CD14-positive monocyte (primary cell): ENCODE results near the gene IL16. TPM values are rescaled to one million over a fixed set of nuclear protein-coding genes. Genes with fewer than 3 reads are reported as not detected.

ENCODE experiments used
- DNase-seq, 3 donors: peaks; one replicate each; pipeline ENCODE4 v3.0.0-alpha.2; 2011 to 2022
- H2AFZ ChIP-seq: 2 replicates; pipeline ENCODE4 v1.6.0; 2012; ENCODE audit warnings: mild to moderate bottlenecking, low read depth, low read length, inconsistent platforms; ENCODE audit not compliant: insufficient read depth, poor library complexity, severe bottlenecking
- H3K27ac ChIP-seq, 2 donors: 1 replicate in 1 of 2; 2 replicates in 1 of 2; pipeline ENCODE4 v1.5.1; 2012 to 2013; ENCODE audit warnings: low read length in 2 of 2, control low read depth in 1 of 2, inconsistent platforms in 1 of 2, low read depth in 1 of 2, mild to moderate bottlenecking in 1 of 2
- H3K27me3 ChIP-seq, 2 donors: one replicate each; pipeline versions ENCODE4 v1.6.0 to v1.6.1; 2011 to 2013; ENCODE audit warnings: low read length in 2 of 2; ENCODE audit not compliant: control insufficient read depth in 2 of 2, insufficient read depth in 2 of 2
- H3K36me3 ChIP-seq, 2 donors: replicated peaks in 1 of 2; 1 replicate in 1 of 2; 2 replicates in 1 of 2; pipeline versions ENCODE4 v1.5.1 to v1.6.1; 2012 to 2013; ENCODE audit warnings: low read length in 2 of 2, control low read depth in 1 of 2, inconsistent platforms in 1 of 2, mild to moderate bottlenecking in 1 of 2; ENCODE audit not compliant: insufficient read depth in 2 of 2, control insufficient read depth in 1 of 2
- H3K4me1 ChIP-seq, 2 donors: 1 replicate in 1 of 2; 2 replicates in 1 of 2; pipeline versions ENCODE4 v1.5.1 to v1.6.1; 2012 to 2013; ENCODE audit warnings: low read length in 2 of 2, control low read depth in 1 of 2, inconsistent platforms in 1 of 2, mild to moderate bottlenecking in 1 of 2, moderate library complexity in 1 of 2; ENCODE audit not compliant: insufficient read depth in 2 of 2, control insufficient read depth in 1 of 2
- H3K4me2 ChIP-seq: replicated peaks from 2 replicates; pipeline ENCODE3; 2012; ENCODE audit warnings: low read length, moderate library complexity, mild to moderate bottlenecking; ENCODE audit not compliant: poor library complexity, severe bottlenecking; ENCODE audit errors: extremely low read depth
- H3K4me3 ChIP-seq, 3 experiments: fragments of 200-600 bp in 1 of 3; sonication (generic) in 1 of 3; replicated peaks in 1 of 3; 1 replicate in 2 of 3; 2 replicates in 1 of 3; pipeline ENCODE4 v1.5.1; 2011 to 2013; ENCODE audit warnings: low read length in 3 of 3, mild to moderate bottlenecking in 3 of 3, control low read depth in 2 of 3, low read depth in 2 of 3, inconsistent platforms in 1 of 3, moderate library complexity in 1 of 3
- H3K79me2 ChIP-seq: 2 replicates; pipeline ENCODE4 v1.6.0; 2012; ENCODE audit warnings: mild to moderate bottlenecking, control low read depth, inconsistent platforms, low read length, moderate library complexity; ENCODE audit not compliant: insufficient read depth
- H3K9ac ChIP-seq: 2 replicates; pipeline ENCODE4 v1.6.0; 2017; ENCODE audit warnings: low read length, mild to moderate bottlenecking; ENCODE audit not compliant: insufficient read depth, poor library complexity, severe bottlenecking
- H3K9me3 ChIP-seq, 2 donors: replicated peaks in 1 of 2; 1 replicate in 1 of 2; 2 replicates in 1 of 2; pipeline versions ENCODE4 v1.5.1 to v1.6.1; 2012 to 2013; ENCODE audit warnings: low read length in 2 of 2, control low read depth in 1 of 2; ENCODE audit not compliant: control insufficient read depth in 1 of 2, insufficient read depth in 1 of 2
- H4K20me1 ChIP-seq: 2 replicates; pipeline ENCODE4 v1.6.0; 2012; ENCODE audit warnings: mild to moderate bottlenecking, low read length, control low read depth, moderate library complexity; ENCODE audit not compliant: insufficient read depth
- H3K27ac Mint-ChIP-seq, 7 donors: one replicate each; pipeline ENCODE4 v1.8.0; 2020; ENCODE audit warnings: mild to moderate bottlenecking in 7 of 7, mixed read lengths in 7 of 7, moderate library complexity in 6 of 7, inconsistent platforms in 2 of 7
- H3K27me3 Mint-ChIP-seq, 3 donors: one replicate each; pipeline ENCODE4 v1.8.0; 2021 to 2022; ENCODE audit warnings: low read depth in 3 of 3, mild to moderate bottlenecking in 3 of 3, mixed read lengths in 3 of 3, moderate library complexity in 3 of 3, inconsistent platforms in 1 of 3
- H3K36me3 Mint-ChIP-seq, 2 donors: one replicate each; pipeline ENCODE4 v1.8.0; 2020; ENCODE audit warnings: mixed read lengths in 2 of 2, inconsistent platforms in 1 of 2, mild to moderate bottlenecking in 1 of 2
- H3K4me1 Mint-ChIP-seq: one replicate; pipeline ENCODE4 v1.8.0; 2020; ENCODE audit warnings: mild to moderate bottlenecking, mixed read lengths
- H3K4me3 Mint-ChIP-seq, 2 donors: one replicate each; pipeline ENCODE4 v1.8.0; 2020; ENCODE audit warnings: mild to moderate bottlenecking in 2 of 2, mixed read lengths in 2 of 2, moderate library complexity in 1 of 2
- H3K9me3 Mint-ChIP-seq, 7 donors: one replicate each; pipeline ENCODE4 v1.8.0; 2020 to 2022; ENCODE audit warnings: mixed read lengths in 7 of 7, mild to moderate bottlenecking in 6 of 7, moderate library complexity in 6 of 7, inconsistent platforms in 2 of 7
- WGBS: methylation state at CpG from one replicate; pipeline ENCODE4 v1.1.5; 2013; ENCODE audit warnings: missing lambda C conversion rate; ENCODE audit not compliant: insufficient coverage; 5-methylcytosine and 5-hydroxymethylcytosine counted together
- intact Hi-C, 2 donors: fragments of 100-400 bp; cut with micrococcal nuclease; formaldehyde crosslinking; loops; one replicate each; pipeline versions ENCODE4 v1.15.0 to v1.15.1; 2023
- polyA plus RNA-seq, 3 donors: library from polyadenylated mRNA; depleted of rRNA in 1 of 3; unstranded in 2 of 3; stranded (reverse) in 1 of 3; fragments of 300-500 nt in 2 of 3; fragments of >200 nt in 1 of 3; fragmentation: Illumina TruSeq in 2 of 3; gene quantifications; 1 replicate in 2 of 3; 2 replicates in 1 of 3; pipeline ENCODE4 v1.2.3, GENCODE V29; 2012 to 2021
- TF ChIP-seq, protein P1 (sequence below): fragments of 200-600 bp; IDR thresholded peaks from one replicate; pipeline ENCODE4 v1.8.0; 2022; ENCODE audit warnings: antibody characterized with exemption, mild to moderate bottlenecking

IL16 gene
- polyA plus RNA-seq, 3 donors: 64.8 to 95.1 (median 71.5) TPM

DNA sequence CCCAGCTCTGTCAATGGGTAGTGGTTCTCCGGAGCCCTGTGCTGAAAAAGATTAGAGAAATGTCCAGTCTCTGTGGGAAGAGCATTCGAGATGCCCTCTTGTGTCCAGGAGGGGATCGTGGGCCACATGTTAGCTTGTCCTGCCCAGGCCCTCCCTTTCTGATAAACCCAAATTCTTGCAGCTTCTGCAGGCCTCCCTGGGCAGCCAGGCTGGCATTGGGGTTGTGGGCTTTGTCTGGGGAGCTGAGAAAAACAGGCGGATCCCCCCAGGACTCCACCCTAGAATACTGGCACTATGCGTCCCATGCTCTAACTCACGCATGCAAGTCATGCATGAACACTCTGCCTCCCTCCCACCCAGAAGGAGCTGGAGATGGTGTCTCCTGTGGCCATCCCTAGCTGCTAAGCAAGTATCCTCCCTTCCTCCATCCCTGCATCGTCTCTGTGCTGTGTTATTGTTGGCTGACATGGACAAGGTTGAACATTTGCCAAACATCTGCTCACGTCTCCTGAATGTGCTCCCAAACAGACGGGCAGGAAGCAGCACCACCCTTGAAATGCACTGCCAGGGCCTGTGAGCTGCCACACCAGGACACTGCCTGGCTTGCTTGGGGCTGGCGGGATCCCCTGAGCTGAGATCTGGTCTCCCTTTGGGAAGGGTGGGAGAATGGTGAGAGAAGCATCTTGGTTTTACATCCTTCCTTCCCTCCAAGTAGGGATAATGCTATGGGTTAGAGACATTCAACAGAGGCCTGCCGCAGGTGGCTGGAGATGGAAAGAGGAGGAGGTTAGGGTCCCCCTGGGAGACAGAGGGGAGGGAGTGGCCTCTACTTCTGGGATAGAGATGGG is 36.1 kb upstream of the IL16 start:
- H2AFZ ChIP-seq: no peak overlapping the region
- no peaks in the 10 kb centered on the region for H3K9me3 ChIP-seq
- H3K4me1 ChIP-seq: no peaks in the 10 kb centered on the region
- Mint-ChIP-seq H3K4me3 (no peak overlapping the region), H3K4me1 (peaks cover 9% of the 10 kb centered on the region), H3K27ac (no peak overlapping the region), H3K36me3 (no peaks in the 10 kb centered on the region), H3K9me3 (peaks cover 0 to 4% (median 0%) of the 10 kb centered on the region in 7 donors), H3K27me3 (peaks cover 4 to 9% (median 4%) of the 10 kb centered on the region in 3 donors)
- no peak overlapping the region for H3K9ac ChIP-seq
- H4K20me1 ChIP-seq: no peaks in the 10 kb centered on the region
- H3K27me3 ChIP-seq: no peaks in the 10 kb centered on the region
- no peak overlapping the region for H3K27ac ChIP-seq
- WGBS: 43% methylated on average over 5 of the region's 11 CpGs
- no peak for DNase-seq
- TF ChIP-seq, protein P1, sequence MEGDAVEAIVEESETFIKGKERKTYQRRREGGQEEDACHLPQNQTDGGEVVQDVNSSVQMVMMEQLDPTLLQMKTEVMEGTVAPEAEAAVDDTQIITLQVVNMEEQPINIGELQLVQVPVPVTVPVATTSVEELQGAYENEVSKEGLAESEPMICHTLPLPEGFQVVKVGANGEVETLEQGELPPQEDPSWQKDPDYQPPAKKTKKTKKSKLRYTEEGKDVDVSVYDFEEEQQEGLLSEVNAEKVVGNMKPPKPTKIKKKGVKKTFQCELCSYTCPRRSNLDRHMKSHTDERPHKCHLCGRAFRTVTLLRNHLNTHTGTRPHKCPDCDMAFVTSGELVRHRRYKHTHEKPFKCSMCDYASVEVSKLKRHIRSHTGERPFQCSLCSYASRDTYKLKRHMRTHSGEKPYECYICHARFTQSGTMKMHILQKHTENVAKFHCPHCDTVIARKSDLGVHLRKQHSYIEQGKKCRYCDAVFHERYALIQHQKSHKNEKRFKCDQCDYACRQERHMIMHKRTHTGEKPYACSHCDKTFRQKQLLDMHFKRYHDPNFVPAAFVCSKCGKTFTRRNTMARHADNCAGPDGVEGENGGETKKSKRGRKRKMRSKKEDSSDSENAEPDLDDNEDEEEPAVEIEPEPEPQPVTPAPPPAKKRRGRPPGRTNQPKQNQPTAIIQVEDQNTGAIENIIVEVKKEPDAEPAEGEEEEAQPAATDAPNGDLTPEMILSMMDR: no peak
- H3K4me3 ChIP-seq: no peak overlapping the region
- intact Hi-C loops: no loop called here
- H3K4me2 ChIP-seq: no peak overlapping the region
- no peaks in the 10 kb centered on the region for H3K79me2 ChIP-seq
- H3K36me3 ChIP-seq: no peaks in the 10 kb centered on the region

DNA sequence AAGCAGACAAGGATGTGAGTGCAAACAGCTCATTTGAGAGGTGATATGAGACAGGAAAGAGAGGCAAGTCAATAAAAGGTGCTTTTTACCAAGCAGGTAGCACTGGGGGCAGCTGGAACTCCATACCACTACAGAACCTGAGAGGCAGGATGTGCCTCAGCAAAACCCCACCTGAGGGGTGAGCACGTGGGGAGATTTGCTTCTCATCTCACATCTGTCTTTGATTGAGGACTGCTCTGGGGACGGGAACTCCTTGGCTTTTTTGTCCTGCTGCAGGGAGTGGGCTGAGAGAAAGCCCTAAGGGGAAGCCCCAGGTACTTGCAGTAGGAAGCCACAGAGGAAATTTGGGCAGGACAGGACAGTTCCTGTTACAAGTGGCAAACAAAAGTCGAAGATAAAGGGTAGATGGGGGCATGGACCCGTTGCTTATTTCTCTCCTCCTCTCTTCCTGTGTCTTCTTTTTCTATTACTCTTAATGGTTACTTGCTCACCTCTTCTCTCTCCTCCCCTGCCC is 35.5 kb upstream of the IL16 start:
- H3K79me2 ChIP-seq: no peaks in the 10 kb centered on the region
- H4K20me1 ChIP-seq: no peaks in the 10 kb centered on the region
- H3K27me3 ChIP-seq: no peaks in the 10 kb centered on the region
- H3K4me3 Mint-ChIP-seq: no peak overlapping the region
- no peak overlapping the region for H2AFZ ChIP-seq
- intact Hi-C loops: no loop called here
- no peak overlapping the region for H3K27ac ChIP-seq
- no peaks in the 10 kb centered on the region for H3K4me1 ChIP-seq
- TF ChIP-seq, protein P1: no peak
- peaks cover 0 to 4% (median 0%) of the 10 kb centered on the region in 7 donors for H3K9me3 Mint-ChIP-seq
- H3K27ac Mint-ChIP-seq: no peak overlapping the region
- no peak overlapping the region for H3K4me3 ChIP-seq
- DNase-seq: no peak
- H3K4me1 Mint-ChIP-seq: peaks cover 7% of the 10 kb centered on the region
- H3K9ac ChIP-seq: no peak overlapping the region
- WGBS: 0% methylated on average over 2 of the region's 4 CpGs
- no peak overlapping the region for H3K4me2 ChIP-seq
- H3K36me3 ChIP-seq: no peaks in the 10 kb centered on the region
- H3K36me3 Mint-ChIP-seq: no peaks in the 10 kb centered on the region
- peaks cover 4 to 9% (median 4%) of the 10 kb centered on the region in 3 donors for H3K27me3 Mint-ChIP-seq
- no peaks in the 10 kb centered on the region for H3K9me3 ChIP-seq
